WTC11 (cell line): Measurements from ENCODE around the gene ADRA2C. TPM values are rescaled to one million over a fixed set of nuclear protein-coding genes. Genes with fewer than 3 reads are reported as not detected.

Experiments used
- ATAC-seq: fragments of 200-7000 bp; cut with Tn5 transposase; 2 replicates; pipeline ENCODE4 v1.10.0; 2021; ENCODE audit warnings: mild to moderate bottlenecking, moderate library complexity
- CTCF ChIA-PET: fragments of 300-600 bp; sonication (Branson Sonifier 250); formaldehyde crosslinking; loops from one replicate; lab custom pipeline; 2021; ENCODE audit warnings: antibody characterized with exemption; lab: Charles Lee
- POLR2A ChIA-PET: fragments of 350-600 bp; sonication (Branson Sonifier 250); formaldehyde crosslinking; loops from one replicate; lab custom pipeline; 2021; ENCODE audit warnings: antibody characterized with exemption; lab: Charles Lee
- DNase-seq: peaks from one replicate; pipeline ENCODE4 v3.0.0; 2021; ENCODE audit warnings: low spot score
- H3K27ac Mint-ChIP-seq: 2 replicates; pipeline ENCODE4 v1.8.0; 2021; ENCODE audit warnings: mixed read lengths
- H3K27me3 Mint-ChIP-seq: 2 replicates; pipeline ENCODE4 v1.8.0; 2021; ENCODE audit warnings: low read depth, mild to moderate bottlenecking, moderate library complexity, mixed read lengths
- H3K36me3 Mint-ChIP-seq: 2 replicates; pipeline ENCODE4 v1.8.0; 2021; ENCODE audit warnings: mixed read lengths
- H3K4me1 Mint-ChIP-seq: 2 replicates; pipeline ENCODE4 v1.8.0; 2022; ENCODE audit warnings: mixed read lengths
- H3K4me3 Mint-ChIP-seq: 2 replicates; pipeline ENCODE4 v1.8.0; 2021; ENCODE audit warnings: mild to moderate bottlenecking, moderate library complexity, mixed read lengths
- H3K9me3 Mint-ChIP-seq: 2 replicates; pipeline ENCODE4 v1.8.0; 2021; ENCODE audit warnings: mixed read lengths
- AFF4 ChIP-seq: sonication (generic); formaldehyde crosslinking; IDR thresholded peaks from 2 replicates; pipeline ENCODE4 v1.8.1; 2023; ENCODE audit warnings: mild to moderate bottlenecking, missing genetic modification reagents, borderline replicate concordance
- E2F5 ChIP-seq: sonication (generic); formaldehyde crosslinking; IDR thresholded peaks from 2 replicates; pipeline ENCODE4 v1.8.1; 2022; ENCODE audit warnings: mild to moderate bottlenecking, moderate library complexity, missing genetic modification reagents
- EMX1 ChIP-seq: fragments of 250-450 bp; sonication (Bioruptor Pico); IDR thresholded peaks from 2 replicates; pipeline ENCODE4 v1.8.0; 2021; ENCODE audit warnings: mild to moderate bottlenecking
- FOXK1 ChIP-seq: sonication (generic); formaldehyde crosslinking; IDR thresholded peaks from 2 replicates; pipeline ENCODE4 v1.8.0; 2022; ENCODE audit warnings: mild to moderate bottlenecking, moderate library complexity, missing genetic modification reagents
- KAT7 ChIP-seq: sonication (generic); formaldehyde crosslinking; IDR thresholded peaks from 2 replicates; pipeline ENCODE4 v1.8.1; 2023; ENCODE audit warnings: missing genetic modification reagents, mild to moderate bottlenecking, borderline replicate concordance
- MAX ChIP-seq: sonication (generic); formaldehyde crosslinking; IDR thresholded peaks from 2 replicates; pipeline ENCODE4 v1.8.0; 2022; ENCODE audit warnings: mild to moderate bottlenecking, missing genetic modification reagents
- MLX ChIP-seq: sonication (generic); formaldehyde crosslinking; IDR thresholded peaks from 2 replicates; pipeline ENCODE4 v1.8.1; 2023; ENCODE audit warnings: mild to moderate bottlenecking, missing genetic modification reagents, moderate library complexity
- NFYB ChIP-seq: sonication (generic); formaldehyde crosslinking; conservative IDR thresholded peaks from 2 replicates; pipeline ENCODE4 v1.8.0; 2022; ENCODE audit warnings: low read depth, missing genetic modification reagents
- PREB ChIP-seq: sonication (generic); formaldehyde crosslinking; IDR thresholded peaks from 2 replicates; pipeline ENCODE4 v1.8.1; 2022; ENCODE audit warnings: mild to moderate bottlenecking, missing genetic modification reagents, moderate library complexity, borderline replicate concordance
- PRRX2 ChIP-seq: fragments of 250-450 bp; sonication (Bioruptor Pico); IDR thresholded peaks from 2 replicates; pipeline ENCODE4 v1.8.0; 2021; ENCODE audit warnings: mild to moderate bottlenecking
- SMAD4 ChIP-seq: sonication (generic); formaldehyde crosslinking; IDR thresholded peaks from 2 replicates; pipeline ENCODE4 v1.8.0; 2022; ENCODE audit warnings: mild to moderate bottlenecking, missing genetic modification reagents
- TEAD4 ChIP-seq: sonication (generic); formaldehyde crosslinking; IDR thresholded peaks from 2 replicates; pipeline ENCODE4 v1.8.0; 2022; ENCODE audit warnings: mild to moderate bottlenecking, missing genetic modification reagents
- USF1 ChIP-seq: sonication (generic); formaldehyde crosslinking; IDR thresholded peaks from 2 replicates; pipeline ENCODE4 v1.8.0; 2022; ENCODE audit warnings: mild to moderate bottlenecking, missing genetic modification reagents
- ZNF138 ChIP-seq: sonication (generic); formaldehyde crosslinking; conservative IDR thresholded peaks from 2 replicates; pipeline ENCODE4 v1.8.1; 2022; ENCODE audit warnings: mild to moderate bottlenecking, moderate library complexity, missing genetic modification reagents
- ZNF219 ChIP-seq: sonication (generic); formaldehyde crosslinking; IDR thresholded peaks from 2 replicates; pipeline ENCODE4 v1.8.0; 2023; ENCODE audit warnings: missing genetic modification reagents, mild to moderate bottlenecking, borderline replicate concordance
- ZNF317 ChIP-seq: sonication (generic); formaldehyde crosslinking; IDR thresholded peaks from 2 replicates; pipeline ENCODE4 v1.8.1; 2023; ENCODE audit warnings: low read depth, mild to moderate bottlenecking, moderate library complexity, missing genetic modification reagents, borderline replicate concordance
- ZNF532 ChIP-seq: fragments of 250-450 bp; sonication (Bioruptor Pico); IDR thresholded peaks from 2 replicates; pipeline ENCODE4 v1.9.0; 2021; ENCODE audit warnings: mild to moderate bottlenecking, borderline replicate concordance
- total RNA-seq: library from RNA; stranded (reverse); gene quantifications from 3 replicates; pipeline ENCODE4 v1.2.3, GENCODE V29; 2021
- TF ChIP-seq, protein P1 (sequence below): sonication (generic); formaldehyde crosslinking; IDR thresholded peaks from 2 replicates; pipeline ENCODE4 v1.8.1; 2023; ENCODE audit warnings: mild to moderate bottlenecking, missing genetic modification reagents
- TF ChIP-seq, protein P2 (sequence below): sonication (generic); formaldehyde crosslinking; IDR thresholded peaks from 2 replicates; pipeline ENCODE4 v1.8.1; 2022; ENCODE audit warnings: missing genetic modification reagents, borderline replicate concordance

Gene ADRA2C
- total RNA-seq, 1 experiment from 2014 or later = 21.8 TPM

- no peak overlapping the region for H3K27ac Mint-ChIP-seq
- H3K36me3 Mint-ChIP-seq = peaks cover 6% of the 10 kb centered on the region; the same call in 1 of the 2 replicates
- TF ChIP-seq NFYB (CRISPR knock-in tag) (no peak), AFF4 (no peak), KAT7 (no peak), E2F5 (CRISPR knock-in tag) (no peak), MAX (no peak), ZNF532 (CRISPR knock-in tag) (no peak), USF1 (CRISPR knock-in tag) (no peak), SMAD4 (CRISPR knock-in tag) (no peak), ZNF219 (CRISPR knock-in tag) (no peak), TEAD4 (CRISPR knock-in tag) (no peak), PRRX2 (no peak), FOXK1 (CRISPR knock-in tag) (no peak), EMX1 (CRISPR knock-in tag) (no peak), PREB (no peak), ZNF317 (no peak), MLX (CRISPR knock-in tag) (no peak), ZNF138 (CRISPR knock-in tag) (no peak)
- TF ChIP-seq, protein P1, sequence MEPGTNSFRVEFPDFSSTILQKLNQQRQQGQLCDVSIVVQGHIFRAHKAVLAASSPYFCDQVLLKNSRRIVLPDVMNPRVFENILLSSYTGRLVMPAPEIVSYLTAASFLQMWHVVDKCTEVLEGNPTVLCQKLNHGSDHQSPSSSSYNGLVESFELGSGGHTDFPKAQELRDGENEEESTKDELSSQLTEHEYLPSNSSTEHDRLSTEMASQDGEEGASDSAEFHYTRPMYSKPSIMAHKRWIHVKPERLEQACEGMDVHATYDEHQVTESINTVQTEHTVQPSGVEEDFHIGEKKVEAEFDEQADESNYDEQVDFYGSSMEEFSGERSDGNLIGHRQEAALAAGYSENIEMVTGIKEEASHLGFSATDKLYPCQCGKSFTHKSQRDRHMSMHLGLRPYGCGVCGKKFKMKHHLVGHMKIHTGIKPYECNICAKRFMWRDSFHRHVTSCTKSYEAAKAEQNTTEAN = no peak
- TF ChIP-seq, protein P2, sequence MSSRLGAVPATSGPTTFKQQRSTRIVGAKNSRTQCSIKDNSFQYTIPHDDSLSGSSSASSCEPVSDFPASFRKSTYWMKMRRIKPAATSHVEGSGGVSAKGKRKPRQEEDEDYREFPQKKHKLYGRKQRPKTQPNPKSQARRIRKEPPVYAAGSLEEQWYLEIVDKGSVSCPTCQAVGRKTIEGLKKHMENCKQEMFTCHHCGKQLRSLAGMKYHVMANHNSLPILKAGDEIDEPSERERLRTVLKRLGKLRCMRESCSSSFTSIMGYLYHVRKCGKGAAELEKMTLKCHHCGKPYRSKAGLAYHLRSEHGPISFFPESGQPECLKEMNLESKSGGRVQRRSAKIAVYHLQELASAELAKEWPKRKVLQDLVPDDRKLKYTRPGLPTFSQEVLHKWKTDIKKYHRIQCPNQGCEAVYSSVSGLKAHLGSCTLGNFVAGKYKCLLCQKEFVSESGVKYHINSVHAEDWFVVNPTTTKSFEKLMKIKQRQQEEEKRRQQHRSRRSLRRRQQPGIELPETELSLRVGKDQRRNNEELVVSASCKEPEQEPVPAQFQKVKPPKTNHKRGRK (CRISPR knock-in tag) = no peak
- TF ChIP-seq, all 79 proteins: peak for 0
- CTCF ChIA-PET = interaction anchor here (0.6 to 1.5 kb wide), 3 partner anchors 13 to 201 kb away, joined by 3 to 4 read pairs (median 3); no protein-coding TSS in a partner anchor
- ATAC-seq (no peak), DNase-seq (no peak)
- Mint-ChIP-seq H3K9me3 (peaks cover 16% of the 10 kb centered on the region), H3K4me3 (no peak overlapping the region), H3K27me3 (peaks cover 10% of the 10 kb centered on the region), H3K4me1 (peaks cover 25% of the 10 kb centered on the region)
- POLR2A ChIA-PET = no interaction called here
These were observed 24.8 kb upstream of the ADRA2C start for GRCh38 chr4:3741217-3742011.
